Measurements from ENCODE around the gene TMEM101. TPM values are rescaled to one million over a fixed set of nuclear protein-coding genes. Genes with fewer than 3 reads are reported as not detected.

Gene TMEM101
- total RNA-seq: 37.7 and 48.3 TPM in 2 replicates

DNA sequence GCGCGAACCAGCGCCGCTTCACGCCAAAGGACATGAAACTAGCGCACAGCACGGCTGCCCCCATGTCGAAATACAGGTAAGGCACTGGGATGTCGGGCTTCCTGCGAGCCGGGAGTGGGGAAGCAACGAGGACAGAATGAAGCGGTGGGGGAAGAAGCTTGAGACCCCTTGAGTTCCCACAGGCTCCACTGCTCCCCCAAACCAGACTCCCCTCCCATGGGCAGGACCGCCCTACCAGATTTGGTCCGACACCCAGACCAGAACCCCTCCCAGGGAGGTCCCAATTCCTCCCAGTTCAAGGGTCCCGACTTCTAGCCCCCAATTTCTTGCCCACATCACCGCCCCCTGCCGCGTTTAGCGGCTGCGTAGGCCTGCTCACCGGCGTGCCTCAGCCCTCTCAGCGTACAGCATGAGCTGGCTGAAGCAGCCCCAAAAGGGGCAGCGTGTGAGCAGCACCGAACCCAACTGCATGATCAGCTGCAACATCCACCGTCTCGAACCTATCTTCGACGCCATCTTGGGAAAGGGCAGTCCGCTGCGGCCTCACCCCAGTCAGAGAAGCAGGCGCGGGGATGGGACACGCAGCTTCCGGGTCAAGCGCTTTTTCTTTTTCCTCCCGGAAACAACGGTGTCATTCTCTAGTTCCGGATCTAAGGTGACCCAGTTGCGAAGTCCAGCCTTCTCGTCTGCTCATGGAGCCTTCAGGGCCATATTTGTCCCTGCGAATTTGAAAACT is at the start of gene TMEM101:
TMEM101 (minus strand) TSS at position 527 of the 736 bp plus-strand sequence; CDS start at position 516, 11 bp downstream.

DNA sequence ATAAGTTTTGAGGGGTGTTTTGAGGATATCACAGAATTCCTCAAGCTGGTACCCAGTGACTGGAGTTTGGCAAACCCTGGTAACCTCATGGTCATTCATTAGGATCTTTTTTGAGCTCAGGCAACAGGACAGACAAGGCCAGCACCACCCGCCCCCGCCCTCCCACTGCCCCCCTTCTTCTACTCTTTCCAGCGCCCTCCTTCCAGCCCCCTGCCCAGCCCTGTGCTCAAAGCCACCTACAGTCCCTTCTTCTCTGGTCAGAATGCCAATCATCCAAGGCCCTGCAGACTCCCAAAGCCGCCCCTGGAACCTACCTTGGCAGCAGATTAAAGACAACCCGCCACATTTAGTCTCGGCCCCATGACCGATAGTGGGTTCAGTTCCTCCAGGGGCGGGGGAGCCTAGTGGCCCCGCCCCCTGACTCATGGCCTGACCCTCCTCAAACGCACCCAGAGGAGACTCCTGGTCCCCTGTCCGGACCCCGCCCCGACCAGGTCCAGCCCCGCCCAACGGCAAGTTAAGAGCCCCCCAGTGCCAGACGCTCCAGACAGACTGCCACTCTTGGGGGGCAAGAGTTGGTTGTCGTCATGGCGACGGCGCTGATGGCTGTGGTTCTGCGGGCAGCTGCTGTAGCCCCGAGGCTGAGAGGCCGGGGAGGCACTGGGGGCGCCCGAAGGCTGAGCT is 10.5 kb downstream of the TMEM101 start, which contains the start of gene NAGS:
NAGS (plus strand) TSS at position 546 of the 684 bp plus-strand sequence; CDS start at position 588, 42 bp downstream.

Other genes starting within 250 kb of the TMEM101 start
- 51.8 and 53.5 TPM in 2 replicates for gene DUSP3, start 236.0 kb downstream of the TMEM101 start, total RNA-seq
- not detected in 2 replicates for gene CFAP97D1, start 234.5 kb downstream of the TMEM101 start, total RNA-seq
- 2.7 and 2.9 TPM in 2 replicates for gene MPP3, start 181.8 kb downstream of the TMEM101 start, total RNA-seq
- gene CD300LG, start 167.8 kb downstream of the TMEM101 start, total RNA-seq: not detected in 2 replicates
- 0.59 and 0.60 TPM in 2 replicates for gene MPP2, start 107.4 kb downstream of the TMEM101 start, total RNA-seq
- gene PPY, start 72.5 kb downstream of the TMEM101 start, total RNA-seq: not detected in 2 replicates
- not detected in 2 replicates for gene PYY, start 61.0 kb downstream of the TMEM101 start, total RNA-seq
- gene NAGS, start 10.3 kb downstream of the TMEM101 start, total RNA-seq: 11.0 and 13.9 TPM in 2 replicates
- gene LSM12, start 51.7 kb upstream of the TMEM101 start, total RNA-seq: 48.2 and 48.4 TPM in 2 replicates
- 38.5 and 48.9 TPM in 2 replicates for gene G6PC3, start 55.8 kb upstream of the TMEM101 start, total RNA-seq
- 39.0 and 42.1 TPM in 2 replicates for gene HDAC5, start 108.7 kb upstream of the TMEM101 start, total RNA-seq
- gene HROB, start 127.0 kb upstream of the TMEM101 start, total RNA-seq: 5.0 and 7.2 TPM in 2 replicates
- 0.15 TPM in 1 of 2 replicates, not detected in the other for gene ASB16, start 155.7 kb upstream of the TMEM101 start, total RNA-seq
- gene TMUB2, start 172.0 kb upstream of the TMEM101 start, total RNA-seq: 26.7 and 27.2 TPM in 2 replicates
- 28.8 and 55.3 TPM in 2 replicates for gene ATXN7L3, start 184.9 kb upstream of the TMEM101 start, total RNA-seq
- 50.5 and 55.8 TPM in 2 replicates for gene UBTF, start 204.7 kb upstream of the TMEM101 start, total RNA-seq